ENCODE measurements around the gene EDA. TPM values are rescaled to one million over a fixed set of nuclear protein-coding genes. Genes with fewer than 3 reads are reported as not detected.

EDA gene
- total and polyA plus RNA-seq, 2 donors: 0.76 to 1.5 TPM

GRCh38 chrX:69762340-69762739 is 146.4 kb downstream of the EDA start:
- no peak for DNase-seq (ENCODE audit: low read depth in 6 of 9, low spot score in 9 of 9)
- Histone ChIP-seq H3K4me1 (ENCODE audit: control insufficient read depth in 2 of 2, insufficient read depth in 2 of 2, low read length in 2 of 2) (no peaks in the 10 kb centered on the region), H3K27me3 (ENCODE audit: control insufficient read depth in 2 of 2, insufficient read depth in 1 of 2, low read length in 1 of 2) (no peaks in the 10 kb centered on the region), H3K4me3 (ENCODE audit: low read length in 2 of 2) (no peak overlapping the region), H3K27ac (ENCODE audit: low read depth in 1 of 2, low read length in 1 of 2) (no peak overlapping the region), H3K9me3 (ENCODE audit: control insufficient read depth in 2 of 2, insufficient read depth in 1 of 2, low read length in 1 of 2) (no peaks in the 10 kb centered on the region), H3K36me3 (ENCODE audit: control insufficient read depth in 2 of 2, insufficient read depth in 2 of 2, low read length in 1 of 2) (no peaks in the 10 kb centered on the region)
- WGBS: 67% methylated on average over 3 of the region's 3 CpGs

- no peak for DNase-seq (ENCODE audit: low read depth in 6 of 9, low spot score in 9 of 9)
Observed at GRCh38 chrX:69793260-69793935, 177.5 kb downstream of the EDA start.

GRCh38 chrX:69795702-69796101 is 179.8 kb downstream of the EDA start:
- H3K27ac ChIP-seq (ENCODE audit: low read depth in 1 of 2, low read length in 1 of 2): no peak overlapping the region
- H3K36me3 ChIP-seq (ENCODE audit: control insufficient read depth in 2 of 2, insufficient read depth in 2 of 2, low read length in 1 of 2): no peaks in the 10 kb centered on the region
- peaks cover 0 to 5% of the 10 kb centered on the region in 2 donors for H3K9me3 ChIP-seq (ENCODE audit: control insufficient read depth in 2 of 2, insufficient read depth in 1 of 2, low read length in 1 of 2)
- no peaks in the 10 kb centered on the region for H3K4me1 ChIP-seq (ENCODE audit: control insufficient read depth in 2 of 2, insufficient read depth in 2 of 2, low read length in 2 of 2)
- no peak for DNase-seq (ENCODE audit: low read depth in 6 of 9, low spot score in 9 of 9)
- H3K27me3 ChIP-seq (ENCODE audit: control insufficient read depth in 2 of 2, insufficient read depth in 1 of 2, low read length in 1 of 2): no peaks in the 10 kb centered on the region
- H3K4me3 ChIP-seq (ENCODE audit: low read length in 2 of 2): no peak overlapping the region
- WGBS: 92% methylated on average over 3 of the region's 3 CpGs

More at GRCh38 chrX:69793260-69793935, 177.5 kb downstream of the EDA start:
- Histone ChIP-seq H3K27me3 (ENCODE audit: control insufficient read depth in 2 of 2, insufficient read depth in 1 of 2, low read length in 1 of 2) (no peaks in the 10 kb centered on the region), H3K4me1 (ENCODE audit: control insufficient read depth in 2 of 2, insufficient read depth in 2 of 2, low read length in 2 of 2) (no peaks in the 10 kb centered on the region), H3K4me3 (ENCODE audit: low read length in 2 of 2) (no peak overlapping the region), H3K36me3 (ENCODE audit: control insufficient read depth in 2 of 2, insufficient read depth in 2 of 2, low read length in 1 of 2) (no peaks in the 10 kb centered on the region), H3K9me3 (ENCODE audit: control insufficient read depth in 2 of 2, insufficient read depth in 1 of 2, low read length in 1 of 2) (peaks cover 0 to 5% of the 10 kb centered on the region in 2 donors), H3K27ac (ENCODE audit: low read depth in 1 of 2, low read length in 1 of 2) (no peak overlapping the region)
- 65% methylated on average over 4 of the region's 4 CpGs for WGBS

GRCh38 chrX:69807400-69807799 is 191.5 kb downstream of the EDA start:
- Histone ChIP-seq H3K27ac (ENCODE audit: low read depth in 1 of 2, low read length in 1 of 2) (no peak overlapping the region), H3K9me3 (ENCODE audit: control insufficient read depth in 2 of 2, insufficient read depth in 1 of 2, low read length in 1 of 2) (no peaks in the 10 kb centered on the region), H3K27me3 (ENCODE audit: control insufficient read depth in 2 of 2, insufficient read depth in 1 of 2, low read length in 1 of 2) (no peaks in the 10 kb centered on the region), H3K4me3 (ENCODE audit: low read length in 2 of 2) (no peak overlapping the region), H3K36me3 (ENCODE audit: control insufficient read depth in 2 of 2, insufficient read depth in 2 of 2, low read length in 1 of 2) (no peaks in the 10 kb centered on the region), H3K4me1 (ENCODE audit: control insufficient read depth in 2 of 2, insufficient read depth in 2 of 2, low read length in 2 of 2) (no peaks in the 10 kb centered on the region)
- no peak for DNase-seq (ENCODE audit: low read depth in 6 of 9, low spot score in 9 of 9)
- 74% methylated on average over 1 of the region's 1 CpG for WGBS

GRCh38 chrX:69808375-69808774 is 192.5 kb downstream of the EDA start:
- Histone ChIP-seq H3K27me3 (ENCODE audit: control insufficient read depth in 2 of 2, insufficient read depth in 1 of 2, low read length in 1 of 2) (no peaks in the 10 kb centered on the region), H3K9me3 (ENCODE audit: control insufficient read depth in 2 of 2, insufficient read depth in 1 of 2, low read length in 1 of 2) (no peaks in the 10 kb centered on the region), H3K27ac (ENCODE audit: low read depth in 1 of 2, low read length in 1 of 2) (no peak overlapping the region), H3K36me3 (ENCODE audit: control insufficient read depth in 2 of 2, insufficient read depth in 2 of 2, low read length in 1 of 2) (no peaks in the 10 kb centered on the region), H3K4me1 (ENCODE audit: control insufficient read depth in 2 of 2, insufficient read depth in 2 of 2, low read length in 2 of 2) (no peaks in the 10 kb centered on the region), H3K4me3 (ENCODE audit: low read length in 2 of 2) (no peak overlapping the region)
- 99% methylated on average over 2 of the region's 2 CpGs for WGBS
- DNase-seq (ENCODE audit: low read depth in 6 of 9, low spot score in 9 of 9): no peak

- H3K27me3 ChIP-seq (ENCODE audit: control insufficient read depth in 2 of 2, insufficient read depth in 1 of 2, low read length in 1 of 2): no peaks in the 10 kb centered on the region
- H3K27ac ChIP-seq (ENCODE audit: low read depth in 1 of 2, low read length in 1 of 2): no peak overlapping the region
- no peak for DNase-seq (ENCODE audit: low read depth in 6 of 9, low spot score in 9 of 9)
- H3K9me3 ChIP-seq (ENCODE audit: control insufficient read depth in 2 of 2, insufficient read depth in 1 of 2, low read length in 1 of 2): peaks cover 0 to 9% of the 10 kb centered on the region in 2 donors
- no peaks in the 10 kb centered on the region for H3K4me1 ChIP-seq (ENCODE audit: control insufficient read depth in 2 of 2, insufficient read depth in 2 of 2, low read length in 2 of 2)
- 88% methylated on average over 1 of the region's 1 CpG for WGBS
- no peak overlapping the region for H3K4me3 ChIP-seq (ENCODE audit: low read length in 2 of 2)
- H3K36me3 ChIP-seq (ENCODE audit: control insufficient read depth in 2 of 2, insufficient read depth in 2 of 2, low read length in 1 of 2): no peaks in the 10 kb centered on the region
Observed at GRCh38 chrX:69813677-69814076, 197.8 kb downstream of the EDA start.

GRCh38 chrX:69815063-69815462 is 199.2 kb downstream of the EDA start:
- Histone ChIP-seq H3K4me1 (ENCODE audit: control insufficient read depth in 2 of 2, insufficient read depth in 2 of 2, low read length in 2 of 2) (no peaks in the 10 kb centered on the region), H3K4me3 (ENCODE audit: low read length in 2 of 2) (no peak overlapping the region), H3K27ac (ENCODE audit: low read depth in 1 of 2, low read length in 1 of 2) (no peak overlapping the region), H3K36me3 (ENCODE audit: control insufficient read depth in 2 of 2, insufficient read depth in 2 of 2, low read length in 1 of 2) (no peaks in the 10 kb centered on the region), H3K9me3 (ENCODE audit: control insufficient read depth in 2 of 2, insufficient read depth in 1 of 2, low read length in 1 of 2) (peaks cover 0 to 9% of the 10 kb centered on the region in 2 donors), H3K27me3 (ENCODE audit: control insufficient read depth in 2 of 2, insufficient read depth in 1 of 2, low read length in 1 of 2) (no peaks in the 10 kb centered on the region)
- DNase-seq (ENCODE audit: low read depth in 6 of 9, low spot score in 9 of 9): no peak
- WGBS: 96% methylated on average over 4 of the region's 4 CpGs

GRCh38 chrX:69815519-69815918 is 199.6 kb downstream of the EDA start:
- Histone ChIP-seq H3K36me3 (ENCODE audit: control insufficient read depth in 2 of 2, insufficient read depth in 2 of 2, low read length in 1 of 2) (no peaks in the 10 kb centered on the region), H3K4me1 (ENCODE audit: control insufficient read depth in 2 of 2, insufficient read depth in 2 of 2, low read length in 2 of 2) (no peaks in the 10 kb centered on the region), H3K9me3 (ENCODE audit: control insufficient read depth in 2 of 2, insufficient read depth in 1 of 2, low read length in 1 of 2) (peaks cover 0 to 9% of the 10 kb centered on the region in 2 donors), H3K27me3 (ENCODE audit: control insufficient read depth in 2 of 2, insufficient read depth in 1 of 2, low read length in 1 of 2) (no peaks in the 10 kb centered on the region), H3K4me3 (ENCODE audit: low read length in 2 of 2) (no peak overlapping the region), H3K27ac (ENCODE audit: low read depth in 1 of 2, low read length in 1 of 2) (no peak overlapping the region)
- WGBS: 94% methylated on average over 4 of the region's 4 CpGs
- no peak for DNase-seq (ENCODE audit: low read depth in 6 of 9, low spot score in 9 of 9)

GRCh38 chrX:69844636-69845035 is 228.7 kb downstream of the EDA start:
- H3K27me3 ChIP-seq (ENCODE audit: control insufficient read depth in 2 of 2, insufficient read depth in 1 of 2, low read length in 1 of 2): no peaks in the 10 kb centered on the region
- H3K9me3 ChIP-seq (ENCODE audit: control insufficient read depth in 2 of 2, insufficient read depth in 1 of 2, low read length in 1 of 2): no peaks in the 10 kb centered on the region
- no peaks in the 10 kb centered on the region for H3K36me3 ChIP-seq (ENCODE audit: control insufficient read depth in 2 of 2, insufficient read depth in 2 of 2, low read length in 1 of 2)
- WGBS: 95% methylated on average over 3 of the region's 3 CpGs
- no peak overlapping the region for H3K4me3 ChIP-seq (ENCODE audit: low read length in 2 of 2)
- H3K27ac ChIP-seq (ENCODE audit: low read depth in 1 of 2, low read length in 1 of 2): no peak overlapping the region
- no peaks in the 10 kb centered on the region for H3K4me1 ChIP-seq (ENCODE audit: control insufficient read depth in 2 of 2, insufficient read depth in 2 of 2, low read length in 2 of 2)
- DNase-seq (ENCODE audit: low read depth in 6 of 9, low spot score in 9 of 9): no peak
